Testis (tissue), 3 donors: Measurements from ENCODE around the gene SPDL1. TPM values are rescaled to one million over a fixed set of nuclear protein-coding genes. Genes with fewer than 3 reads are reported as not detected.

Experiments used
- DNase-seq: peaks from one replicate; pipeline ENCODE4 v3.0.0-alpha.2; 2019
- H3K27ac ChIP-seq, 2 donors: fragments of 200-600 bp; sonication (generic); one replicate each; pipeline ENCODE4 v1.5.1; 2019
- H3K27me3 ChIP-seq: fragments of 200-600 bp; sonication (generic); one replicate; pipeline ENCODE4 v1.5.1; 2019
- H3K36me3 ChIP-seq: fragments of 200-600 bp; sonication (generic); one replicate; pipeline ENCODE4 v1.5.1; 2017; ENCODE audit warnings: low read depth; ENCODE audit errors: missing control alignments
- H3K4me1 ChIP-seq: fragments of 200-600 bp; sonication (generic); one replicate; pipeline ENCODE4 v1.5.1; 2019
- H3K4me3 ChIP-seq, 2 donors: fragments of 200-600 bp; sonication (generic); one replicate each; pipeline ENCODE4 v1.5.1; 2017 to 2019
- H3K9me3 ChIP-seq: fragments of 200-600 bp; sonication (generic); one replicate; pipeline ENCODE4 v1.5.1; 2017
- POLR2A ChIP-seq: fragments of 450-650 bp; IDR thresholded peaks from one replicate; pipeline ENCODE4 v1.6.1; 2017; ENCODE audit warnings: antibody characterized with exemption, mild to moderate bottlenecking, moderate library complexity
- WGBS, 2 donors: methylation state at CpG; one replicate each; pipeline ENCODE4 v1.1.5; 2018; 5-methylcytosine and 5-hydroxymethylcytosine counted together
- intact Hi-C: fragments of 100-400 bp; cut with DNase I; formaldehyde crosslinking; loops from one replicate; pipeline ENCODE4 v1.15.1; 2023; ENCODE audit warnings: low total_unique reads
- polyA plus RNA-seq: library from polyadenylated mRNA; stranded (reverse); fragments of 350-450 nt; fragmentation: Illumina TruSeq; extraction: RNeasy Lipid Tissue Mini Kit (QIAGEN cat#74804); gene quantifications from one replicate; pipeline ENCODE4 v1.2.3, GENCODE V29; 2014; ENCODE audit warnings: low read depth, low replicate concordance; ENCODE audit not compliant: insufficient read depth
- total RNA-seq, 2 donors: library from RNA; depleted of rRNA; stranded (reverse); fragments of >200 nt; gene quantifications; one replicate each; pipeline ENCODE4 v1.2.3, GENCODE V29; 2016
- TF ChIP-seq, protein P1 (sequence below), 3 experiments: fragments of 450-650 bp in 2 of 3; fragments of 200-600 bp in 1 of 3; sonication (generic) in 1 of 3; IDR thresholded peaks; one replicate each; pipeline ENCODE4 v1.5.1; 2016 to 2019; ENCODE audit warnings: antibody characterized with exemption in 3 of 3, mild to moderate bottlenecking in 2 of 3, moderate library complexity in 1 of 3

The SPDL1 gene
- total and polyA plus RNA-seq, 3 donors from 2014 or later = 28.3 to 52.6 (median 36.8) TPM

DNA sequence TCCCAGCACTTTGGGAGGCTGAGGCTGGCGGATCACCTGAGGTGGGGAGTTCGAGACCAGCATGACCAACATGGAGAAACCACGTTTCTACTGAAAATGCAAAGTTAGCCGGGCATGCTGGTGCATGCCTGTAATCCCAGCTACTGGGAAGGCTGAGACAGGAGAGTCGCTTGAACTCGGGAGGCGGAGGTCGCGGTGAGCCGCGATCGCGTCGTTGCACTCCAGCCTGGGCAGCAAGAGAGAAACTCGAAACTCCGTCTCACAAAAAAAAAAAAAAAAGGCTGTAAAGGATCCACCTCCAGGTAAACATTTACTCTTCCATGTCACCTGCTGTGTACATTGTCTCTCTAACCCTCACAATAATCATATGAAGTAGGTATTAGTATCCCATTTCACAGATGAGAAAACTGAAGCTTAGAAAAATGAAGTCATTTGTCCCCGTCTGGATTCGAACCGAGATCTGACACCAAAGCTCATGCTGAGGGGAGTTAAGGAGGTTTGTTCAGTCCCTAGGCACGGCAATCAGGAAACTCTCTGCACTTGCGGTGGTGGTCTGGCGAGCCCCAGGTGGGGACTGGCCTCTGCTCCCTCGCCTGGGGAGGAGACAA is 53.0 kb downstream of the SPDL1 start:
- DNase-seq = no peak
- Histone ChIP-seq H3K9me3 (no peaks in the 10 kb centered on the region), H3K27ac (no peak overlapping the region), H3K36me3 (no peaks in the 10 kb centered on the region), H3K4me1 (no peaks in the 10 kb centered on the region), H3K27me3 (no peaks in the 10 kb centered on the region), H3K4me3 (peak overlapping the region; percentile 46 to 53)
- intact Hi-C loops = no loop called here
- TF ChIP-seq, protein P1, sequence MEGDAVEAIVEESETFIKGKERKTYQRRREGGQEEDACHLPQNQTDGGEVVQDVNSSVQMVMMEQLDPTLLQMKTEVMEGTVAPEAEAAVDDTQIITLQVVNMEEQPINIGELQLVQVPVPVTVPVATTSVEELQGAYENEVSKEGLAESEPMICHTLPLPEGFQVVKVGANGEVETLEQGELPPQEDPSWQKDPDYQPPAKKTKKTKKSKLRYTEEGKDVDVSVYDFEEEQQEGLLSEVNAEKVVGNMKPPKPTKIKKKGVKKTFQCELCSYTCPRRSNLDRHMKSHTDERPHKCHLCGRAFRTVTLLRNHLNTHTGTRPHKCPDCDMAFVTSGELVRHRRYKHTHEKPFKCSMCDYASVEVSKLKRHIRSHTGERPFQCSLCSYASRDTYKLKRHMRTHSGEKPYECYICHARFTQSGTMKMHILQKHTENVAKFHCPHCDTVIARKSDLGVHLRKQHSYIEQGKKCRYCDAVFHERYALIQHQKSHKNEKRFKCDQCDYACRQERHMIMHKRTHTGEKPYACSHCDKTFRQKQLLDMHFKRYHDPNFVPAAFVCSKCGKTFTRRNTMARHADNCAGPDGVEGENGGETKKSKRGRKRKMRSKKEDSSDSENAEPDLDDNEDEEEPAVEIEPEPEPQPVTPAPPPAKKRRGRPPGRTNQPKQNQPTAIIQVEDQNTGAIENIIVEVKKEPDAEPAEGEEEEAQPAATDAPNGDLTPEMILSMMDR (IDR thresholded peaks at IDR 0.05) = no peak
- TF ChIP-seq POLR2A = no peak
- 46 to 49% methylated on average over 23 of the region's 23 CpGs for WGBS, 2 donors

DNA sequence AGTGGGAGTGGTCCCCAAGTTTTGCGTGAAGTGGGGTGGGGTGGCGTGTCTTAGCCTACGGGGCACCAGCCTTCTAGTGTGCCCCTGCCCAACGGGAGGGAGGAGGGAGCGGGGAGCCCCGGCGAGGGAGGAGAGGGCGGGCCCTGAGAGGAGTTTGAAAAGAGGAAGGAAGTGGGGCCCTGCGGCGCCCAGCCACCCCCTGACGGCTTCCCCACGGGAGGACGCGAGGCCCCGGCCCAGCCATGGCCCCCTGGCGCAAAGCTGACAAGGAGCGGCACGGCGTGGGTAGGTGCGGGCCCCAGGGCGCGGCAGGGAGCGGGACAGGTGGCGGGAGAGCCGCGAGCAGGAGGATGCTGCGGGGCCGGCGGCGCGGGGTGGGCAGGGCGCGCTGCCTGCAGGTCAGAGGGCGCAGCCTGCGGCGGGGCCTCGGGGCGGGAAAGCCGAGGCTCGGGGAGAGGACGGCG is 53.5 kb downstream of the SPDL1 start, which contains the start of gene DOCK2:
TSS of gene DOCK2 (plus strand) at position 191 of the 464 bp plus-strand sequence. CDS start at position 243, 52 bp downstream.
- Histone ChIP-seq H3K9me3 (no peaks in the 10 kb centered on the region), H3K27ac (no peak within 1 kb of the TSS), H3K27me3 (no peaks in the 10 kb centered on the region), H3K4me3 (peak within 1 kb of the TSS; percentile 46 to 53), H3K4me1 (no peaks in the 10 kb centered on the region), H3K36me3 (no peaks in the 10 kb centered on the region)
- 1 to 4% methylated on average over 16 to 25 of the region's 42 CpGs for WGBS, 2 donors
- intact Hi-C loops = no loop called here
- TF ChIP-seq, protein P1 (IDR thresholded peaks at IDR 0.05) = no peak
- no peak for TF ChIP-seq POLR2A
- peak; percentile 21 for DNase-seq

DNA sequence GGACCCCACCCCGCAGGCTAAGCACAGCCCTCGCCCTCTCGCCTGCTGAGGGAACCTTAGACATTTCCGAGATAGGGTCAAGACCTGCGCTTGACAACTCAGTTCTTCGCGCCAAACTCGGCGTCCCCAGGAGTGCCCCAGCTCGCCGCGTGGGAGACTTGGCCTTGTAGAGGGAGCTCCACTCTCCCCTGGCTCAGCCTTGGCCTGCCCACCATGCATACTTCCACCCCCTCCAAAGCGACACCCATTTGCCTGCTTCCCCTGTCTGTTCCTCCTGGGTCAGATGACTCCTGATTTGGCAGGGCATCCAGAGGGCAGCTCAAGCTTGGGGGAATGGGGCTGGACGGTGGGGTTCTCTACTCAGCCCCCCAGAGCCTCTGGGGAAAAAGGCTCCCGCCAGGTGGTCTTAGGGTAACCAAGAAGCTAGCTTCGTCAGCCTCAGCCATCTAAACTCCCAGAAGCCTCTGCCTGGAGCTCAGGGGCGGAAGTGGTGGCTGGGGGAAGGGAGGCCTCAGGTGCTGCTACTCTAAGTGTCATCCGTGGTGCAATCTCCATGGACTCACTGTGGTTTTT is 54.1 kb downstream of the SPDL1 start:
- intact Hi-C loops = no loop called here
- H3K36me3 ChIP-seq = no peaks in the 10 kb centered on the region
- H3K27me3 ChIP-seq = no peaks in the 10 kb centered on the region
- H3K27ac ChIP-seq = no peak overlapping the region
- DNase-seq = peak; percentile 29
- no peaks in the 10 kb centered on the region for H3K4me1 ChIP-seq
- no peak for TF ChIP-seq POLR2A
- TF ChIP-seq, protein P1 (IDR thresholded peaks at IDR 0.05) = no peak
- no peaks in the 10 kb centered on the region for H3K9me3 ChIP-seq
- WGBS, 2 donors = 14 to 65% methylated on average over 2 to 16 of the region's 18 CpGs
- peak overlapping the region; percentile 46 to 53 for H3K4me3 ChIP-seq

DNA sequence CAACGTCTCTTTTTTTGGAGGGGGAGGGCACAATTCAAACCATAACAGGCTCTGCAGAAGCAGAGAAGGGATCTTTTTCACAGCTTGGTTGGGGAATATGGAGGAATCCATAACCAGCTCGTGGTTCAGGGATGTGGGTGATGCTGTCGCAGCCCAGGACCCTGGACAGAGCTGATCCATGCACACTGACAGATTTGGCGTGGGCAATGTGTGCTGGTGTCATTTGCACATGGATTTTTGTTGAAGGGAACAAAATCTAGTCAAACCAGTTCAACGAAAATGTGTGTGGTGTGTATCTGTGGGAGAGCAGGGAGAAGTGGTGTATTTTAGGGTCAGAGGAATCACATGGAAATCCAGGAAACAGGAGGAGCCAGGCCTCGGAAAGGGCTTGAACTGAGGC is 57.7 kb downstream of the SPDL1 start:
- Histone ChIP-seq H3K27me3 (no peaks in the 10 kb centered on the region), H3K4me1 (no peaks in the 10 kb centered on the region), H3K4me3 (no peak overlapping the region), H3K27ac (no peak overlapping the region), H3K9me3 (no peaks in the 10 kb centered on the region), H3K36me3 (no peaks in the 10 kb centered on the region)
- TF ChIP-seq, protein P1 (IDR thresholded peaks at IDR 0.05) = no peak
- TF ChIP-seq POLR2A = no peak
- DNase-seq = no peak
- intact Hi-C loops = no loop called here
- WGBS, 2 donors = 38 to 52% methylated on average over 6 of the region's 6 CpGs
